HK-2 (cell line): ENCODE data around the gene ACTR2.
"Not testable (repeated sequence)": the region's sequence is repeated elsewhere in the genome, so short reads cannot be mapped to it uniquely, and the experiment has no call there.

Experiments
- DNase-seq: peaks from one replicate; pipeline ENCODE4 v3.0.0-alpha.2; 2018; ENCODE audit not compliant: unreplicated experiment

The ACTR2 gene

GRCh38 chr2:65227456-65228262 lies at the start of gene ACTR2:
Gene ACTR2, plus strand, starts transcription at chr2:65227831. Its CDS starts 79 bp downstream, at chr2:65227910.
- DNase-seq, result peak; percentile 98

- no peak for DNase-seq
These were observed 45.1 kb upstream of the ACTR2 start for GRCh38 chr2:65182570-65182969.

GRCh38 chr2:65183406-65183805 lies 44.2 kb upstream of the ACTR2 start:
- DNase-seq, result not testable (repeated sequence)

- DNase-seq, result no peak
These were observed 42.6 kb upstream of the ACTR2 start for GRCh38 chr2:65185012-65185411.

- DNase-seq, result no peak
These were observed 41.4 kb upstream of the ACTR2 start for GRCh38 chr2:65186093-65186868.

GRCh38 chr2:65186872-65187851 lies 40.5 kb upstream of the ACTR2 start:
- DNase-seq, result peak; percentile 70

- DNase-seq, result no peak
These were observed 34.2 kb upstream of the ACTR2 start for GRCh38 chr2:65193446-65193845.

GRCh38 chr2:65198737-65199136 lies 28.9 kb upstream of the ACTR2 start:
- DNase-seq, result no peak

GRCh38 chr2:65199166-65199565 lies 28.5 kb upstream of the ACTR2 start:
- DNase-seq, result no peak

- DNase-seq, result peak; percentile 15
These were observed 27.7 kb upstream of the ACTR2 start for GRCh38 chr2:65199891-65200290.

GRCh38 chr2:65204461-65205210 lies 23.0 kb upstream of the ACTR2 start:
- no peak for DNase-seq

- no peak for DNase-seq
These were observed 15.5 kb upstream of the ACTR2 start for GRCh38 chr2:65212115-65212514.

GRCh38 chr2:65212619-65213018 lies 15.0 kb upstream of the ACTR2 start:
- no peak for DNase-seq

- DNase-seq, result no peak
These were observed 14.6 kb upstream of the ACTR2 start for GRCh38 chr2:65213035-65213434.

GRCh38 chr2:65214361-65214760 lies 13.3 kb upstream of the ACTR2 start:
- DNase-seq, result no peak

GRCh38 chr2:65214843-65215242 lies 12.8 kb upstream of the ACTR2 start:
- DNase-seq, result no peak

- no peak for DNase-seq
These were observed 11.7 kb upstream of the ACTR2 start for GRCh38 chr2:65215946-65216345.

- DNase-seq, result no peak
These were observed 7.0 kb upstream of the ACTR2 start for GRCh38 chr2:65220432-65221131.

- not testable (repeated sequence) for DNase-seq
These were observed 6.4 kb upstream of the ACTR2 start for GRCh38 chr2:65221275-65221674.

- DNase-seq, result peak; percentile 34
These were observed 593 bp upstream of the ACTR2 start for GRCh38 chr2:65227020-65227455.
